ENCODE measurements around the gene TRIM14. TPM values are rescaled to one million over a fixed set of nuclear protein-coding genes. Genes with fewer than 3 reads are reported as not detected.
A peak's percentile ranks its signal among the peaks of the same experiment; 100 is the strongest.

The TRIM14 gene
- total and polyA plus RNA-seq, 2 of the 13 experiments (the other 11 are each of a cell fraction or from before 2014, with no cell fraction given): 9.2 to 13.0 TPM

DNA sequence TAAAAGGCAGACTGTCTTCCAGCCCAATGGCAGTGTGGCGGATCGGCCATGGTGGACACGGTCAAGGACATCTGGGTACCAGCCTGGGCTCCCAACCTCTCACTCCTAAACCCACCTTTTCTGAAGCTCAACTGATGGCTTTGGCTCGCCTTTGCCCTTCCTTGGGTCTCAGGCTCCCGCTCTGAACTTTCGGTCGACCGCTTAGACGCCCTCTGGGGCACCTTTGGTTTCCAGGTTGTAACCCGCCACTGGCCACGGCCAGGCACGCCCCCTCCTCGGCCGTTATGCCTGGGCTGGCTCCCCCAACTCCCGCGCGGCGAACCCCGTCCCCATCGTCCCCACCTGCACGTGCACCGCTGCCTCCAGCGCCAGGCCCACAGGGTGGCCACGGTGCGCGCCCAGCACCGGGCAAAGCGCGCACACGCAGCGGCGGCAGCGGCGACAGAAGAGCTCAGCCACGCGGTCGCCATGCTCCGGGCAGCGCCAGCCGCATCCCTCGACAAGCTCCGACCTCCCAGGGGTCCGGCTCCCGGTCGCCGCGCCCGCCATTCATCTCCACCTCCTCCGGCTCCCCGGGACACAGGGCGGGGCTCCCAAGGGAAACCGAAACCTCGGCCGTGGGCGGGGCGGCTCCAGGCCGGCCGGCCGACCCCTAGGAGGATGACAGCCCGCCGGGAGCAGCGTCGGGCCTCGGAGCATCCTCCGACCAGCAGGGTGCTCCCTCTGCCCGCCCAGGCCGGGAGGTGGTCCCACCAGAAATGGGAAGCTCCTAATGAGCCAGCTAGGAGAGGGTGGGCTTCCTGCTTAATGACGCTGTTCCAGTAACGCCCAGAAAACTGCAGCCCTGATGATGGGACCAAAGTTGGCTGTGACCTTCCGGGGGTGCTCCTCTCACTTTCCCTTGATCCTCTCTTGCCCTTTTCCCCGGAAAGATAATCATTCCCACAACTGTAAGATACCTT lies at the start of gene TRIM14 (continued):
- TF ChIP-seq, protein P1, sequence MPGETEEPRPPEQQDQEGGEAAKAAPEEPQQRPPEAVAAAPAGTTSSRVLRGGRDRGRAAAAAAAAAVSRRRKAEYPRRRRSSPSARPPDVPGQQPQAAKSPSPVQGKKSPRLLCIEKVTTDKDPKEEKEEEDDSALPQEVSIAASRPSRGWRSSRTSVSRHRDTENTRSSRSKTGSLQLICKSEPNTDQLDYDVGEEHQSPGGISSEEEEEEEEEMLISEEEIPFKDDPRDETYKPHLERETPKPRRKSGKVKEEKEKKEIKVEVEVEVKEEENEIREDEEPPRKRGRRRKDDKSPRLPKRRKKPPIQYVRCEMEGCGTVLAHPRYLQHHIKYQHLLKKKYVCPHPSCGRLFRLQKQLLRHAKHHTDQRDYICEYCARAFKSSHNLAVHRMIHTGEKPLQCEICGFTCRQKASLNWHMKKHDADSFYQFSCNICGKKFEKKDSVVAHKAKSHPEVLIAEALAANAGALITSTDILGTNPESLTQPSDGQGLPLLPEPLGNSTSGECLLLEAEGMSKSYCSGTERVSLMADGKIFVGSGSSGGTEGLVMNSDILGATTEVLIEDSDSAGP (CRISPR knock-in tag; IDR thresholded peaks at IDR 0.05; ENCODE audit: borderline replicate concordance): peak; percentile 83; the same call in 1 of the 2 replicates
- TF ChIP-seq HOXA5 (CRISPR knock-in tag; IDR thresholded peaks at IDR 0.05) (0 out of 2 replicates have a peak, but pooled peaks have one; percentile 27), ZNF670 (CRISPR knock-in tag; IDR thresholded peaks at IDR 0.05; ENCODE audit: borderline replicate concordance) (0 out of 2 replicates have a peak, but pooled peaks have one; percentile 26), TP53 (CRISPR knock-in tag; conservative IDR thresholded peaks at IDR 0.05) (no peak), DR1 (CRISPR knock-in tag; IDR thresholded peaks at IDR 0.05) (no peak), NFYC (CRISPR knock-in tag; IDR thresholded peaks at IDR 0.05) (no peak), REXO4 (CRISPR knock-in tag; IDR thresholded peaks at IDR 0.05; ENCODE audit: borderline replicate concordance) (no peak), MBNL3 (CRISPR knock-in tag; conservative IDR thresholded peaks at IDR 0.05) (no peak), KDM3A (CRISPR knock-in tag; IDR thresholded peaks at IDR 0.05; ENCODE audit: low read depth) (peak; percentile 87; the same call in 1 of the 2 replicates), KAT8 (CRISPR knock-in tag; IDR thresholded peaks at IDR 0.05) (no peak; the same call in 1 of the 2 replicates), ZNF737 (CRISPR knock-in tag; IDR thresholded peaks at IDR 0.05; ENCODE audit: borderline replicate concordance) (no peak), ETV6 (CRISPR knock-in tag; conservative IDR thresholded peaks at IDR 0.05) (no peak), RARG (CRISPR knock-in tag; IDR thresholded peaks at IDR 0.05; ENCODE audit: low read depth) (no peak), SMYD3 (CRISPR knock-in tag; IDR thresholded peaks at IDR 0.05) (no peak), ZNF773 (CRISPR knock-in tag; IDR thresholded peaks at IDR 0.05; ENCODE audit: borderline replicate concordance) (no peak), GABPB1 (CRISPR knock-in tag; IDR thresholded peaks at IDR 0.05) (peak; percentile 75), SOX5 (CRISPR knock-in tag; IDR thresholded peaks at IDR 0.05; ENCODE audit: borderline replicate concordance) (no peak; the same call in 1 of the 2 replicates), SNAI1 (CRISPR knock-in tag; IDR thresholded peaks at IDR 0.05; ENCODE audit: borderline replicate concordance) (no peak), SUZ12 (IDR thresholded peaks at IDR 0.05; ENCODE audit: low read depth, low read length) (no peak), ZNF891 (CRISPR knock-in tag; IDR thresholded peaks at IDR 0.05) (peak; percentile 86), ZSCAN9 (CRISPR knock-in tag; IDR thresholded peaks at IDR 0.05; ENCODE audit: borderline replicate concordance) (no peak)
- TF ChIP-seq, protein P2, sequence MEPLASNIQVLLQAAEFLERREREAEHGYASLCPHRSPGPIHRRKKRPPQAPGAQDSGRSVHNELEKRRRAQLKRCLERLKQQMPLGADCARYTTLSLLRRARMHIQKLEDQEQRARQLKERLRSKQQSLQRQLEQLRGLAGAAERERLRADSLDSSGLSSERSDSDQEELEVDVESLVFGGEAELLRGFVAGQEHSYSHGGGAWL (CRISPR knock-in tag; IDR thresholded peaks at IDR 0.05): peak; percentile 87; the same call in 1 of the 2 replicates
- TF ChIP-seq, protein P3, sequence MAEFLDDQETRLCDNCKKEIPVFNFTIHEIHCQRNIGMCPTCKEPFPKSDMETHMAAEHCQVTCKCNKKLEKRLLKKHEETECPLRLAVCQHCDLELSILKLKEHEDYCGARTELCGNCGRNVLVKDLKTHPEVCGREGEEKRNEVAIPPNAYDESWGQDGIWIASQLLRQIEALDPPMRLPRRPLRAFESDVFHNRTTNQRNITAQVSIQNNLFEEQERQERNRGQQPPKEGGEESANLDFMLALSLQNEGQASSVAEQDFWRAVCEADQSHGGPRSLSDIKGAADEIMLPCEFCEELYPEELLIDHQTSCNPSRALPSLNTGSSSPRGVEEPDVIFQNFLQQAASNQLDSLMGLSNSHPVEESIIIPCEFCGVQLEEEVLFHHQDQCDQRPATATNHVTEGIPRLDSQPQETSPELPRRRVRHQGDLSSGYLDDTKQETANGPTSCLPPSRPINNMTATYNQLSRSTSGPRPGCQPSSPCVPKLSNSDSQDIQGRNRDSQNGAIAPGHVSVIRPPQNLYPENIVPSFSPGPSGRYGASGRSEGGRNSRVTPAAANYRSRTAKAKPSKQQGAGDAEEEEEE (CRISPR knock-in tag; IDR thresholded peaks at IDR 0.05; ENCODE audit: borderline replicate concordance): no peak
- TF ChIP-seq, protein P4, sequence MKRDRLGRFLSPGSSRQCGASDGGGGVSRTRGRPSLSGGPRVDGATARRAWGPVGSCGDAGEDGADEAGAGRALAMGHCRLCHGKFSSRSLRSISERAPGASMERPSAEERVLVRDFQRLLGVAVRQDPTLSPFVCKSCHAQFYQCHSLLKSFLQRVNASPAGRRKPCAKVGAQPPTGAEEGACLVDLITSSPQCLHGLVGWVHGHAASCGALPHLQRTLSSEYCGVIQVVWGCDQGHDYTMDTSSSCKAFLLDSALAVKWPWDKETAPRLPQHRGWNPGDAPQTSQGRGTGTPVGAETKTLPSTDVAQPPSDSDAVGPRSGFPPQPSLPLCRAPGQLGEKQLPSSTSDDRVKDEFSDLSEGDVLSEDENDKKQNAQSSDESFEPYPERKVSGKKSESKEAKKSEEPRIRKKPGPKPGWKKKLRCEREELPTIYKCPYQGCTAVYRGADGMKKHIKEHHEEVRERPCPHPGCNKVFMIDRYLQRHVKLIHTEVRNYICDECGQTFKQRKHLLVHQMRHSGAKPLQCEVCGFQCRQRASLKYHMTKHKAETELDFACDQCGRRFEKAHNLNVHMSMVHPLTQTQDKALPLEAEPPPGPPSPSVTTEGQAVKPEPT (CRISPR knock-in tag; IDR thresholded peaks at IDR 0.05; ENCODE audit: low read depth): no peak

Measured in HepG2 (cell line).